Adrenal gland (tissue), 12 donors: ENCODE results near the gene PRRC2B. TPM values are rescaled to one million over a fixed set of nuclear protein-coding genes. Genes with fewer than 3 reads are reported as not detected.

ENCODE experiments used
- DNase-seq, 7 donors: peaks; one replicate each; pipeline ENCODE4 v3.0.0-alpha.2; 2019 to 2020
- H3K27ac ChIP-seq, 5 donors: fragments of 200-600 bp; sonication (generic) in 4 of 5; 1 replicate in 3 of 5; 2 replicates in 2 of 5; pipeline versions ENCODE4 v1.5.1 to v1.8.0; 2016 to 2020; ENCODE audit warnings: mild to moderate bottlenecking in 1 of 5
- H3K27me3 ChIP-seq: fragments of 200-600 bp; 2 replicates; pipeline ENCODE4 v1.8.0; 2021
- H3K36me3 ChIP-seq, 2 donors: fragments of 200-600 bp; replicated peaks in 1 of 2; 1 replicate in 1 of 2; 2 replicates in 1 of 2; pipeline versions ENCODE4 v1.5.1 to v1.8.0; 2018 to 2022
- H3K4me1 ChIP-seq, 2 donors: fragments of 200-600 bp; replicated peaks in 1 of 2; 1 replicate in 1 of 2; 2 replicates in 1 of 2; pipeline versions ENCODE4 v1.5.1 to v1.8.0; 2018 to 2021
- H3K4me3 ChIP-seq, 4 donors: fragments of 200-600 bp; sonication (generic) in 3 of 4; one replicate each; pipeline ENCODE4 v1.5.1; 2016 to 2018
- H3K9me3 ChIP-seq, 3 donors: fragments of 200-600 bp; sonication (generic) in 1 of 3; replicated peaks in 1 of 3; 1 replicate in 2 of 3; 2 replicates in 1 of 3; pipeline versions ENCODE4 v1.5.1 to v1.8.0; 2016 to 2021
- CTCF ChIP-seq, 6 experiments: fragments of 450-650 bp in 4 of 6; fragments of 200-600 bp in 2 of 6; sonication (generic) in 1 of 6; IDR thresholded peaks; 1 replicate in 5 of 6; 2 replicates in 1 of 6; pipeline versions ENCODE4 v1.5.1 to v1.8.0; 2016 to 2021; ENCODE audit warnings: antibody characterized with exemption in 6 of 6, mild to moderate bottlenecking in 2 of 6, moderate library complexity in 1 of 6
- POLR2A ChIP-seq, 2 donors: fragments of 450-650 bp; IDR thresholded peaks; one replicate each; pipeline ENCODE4 v1.6.1; 2017; ENCODE audit warnings: antibody characterized with exemption in 2 of 2, mild to moderate bottlenecking in 2 of 2, moderate library complexity in 1 of 2
- WGBS, 4 donors: extraction: QIAGEN DNeasy Blood & Tissue Kit in 2 of 4; methylation state at CpG; one replicate each; pipeline versions ENCODE4 v1.1.5 to v1.1.7; 2013 to 2017; 5-methylcytosine and 5-hydroxymethylcytosine counted together
- intact Hi-C, 2 donors: fragments of 100-400 bp; cut with DNase I; formaldehyde crosslinking; loops; one replicate each; pipeline versions ENCODE4 v1.14.1 to v1.15.0; 2022 to 2023
- polyA plus RNA-seq, 3 donors: library from polyadenylated mRNA; stranded (reverse); fragments of 200-250 nt in 2 of 3; fragments of 350-450 nt in 1 of 3; fragmentation: Illumina TruSeq in 1 of 3; extraction: RNeasy Lipid Tissue Mini Kit (QIAGEN cat#74804) in 1 of 3; gene quantifications; one replicate each; pipeline ENCODE4 v1.2.3, GENCODE V29; 2013 to 2014
- total RNA-seq, 9 donors: library from RNA; depleted of rRNA in 4 of 9; stranded (reverse); fragments of >200 nt in 4 of 9; fragments of 120-200 nt in 1 of 9; fragmentation: NEBNext Ultra II Directional in 1 of 9; extraction: Animal tissue kit (Norgen Biotek cat#: 25700) in 1 of 9; gene quantifications; one replicate each; pipeline versions ENCODE4 v1.1.0 to v1.2.4, GENCODE V29; 2013 to 2023
- donor health status: healthy with polysubstance abuse.
- donor health status: Bipolar disorder and iron deficiency.
- donor health status: DM: yes; HTN: yes; CAD: no.
- donor health status: DM: no; HTN: no; CAD: no.
- donor health status: DM: no; HTN: no; CAD: no.
- donor health status: DM: yes; HTN: yes; CAD: no.

The PRRC2B gene
- total and polyA plus RNA-seq, 12 donors = 42.3 to 255 (median 145) TPM

GRCh38 chr9:131406563-131407436 is 12.9 kb downstream of the PRRC2B start:
- no peaks in the 10 kb centered on the region for H3K27me3 ChIP-seq
- no peak overlapping the region for H3K4me3 ChIP-seq
- intact Hi-C loops = loop anchor here in 1 of 2 donors (10.0 kb wide), 1 partner anchor 758 kb away; the partner anchor contains the start of gene NTNG2
- peak overlapping the region; percentile 33 to 93 (median 63) for H3K27ac ChIP-seq
- no peak for DNase-seq
- 28 to 34% (median 30%) methylated on average over 9 of the region's 9 CpGs for WGBS, 4 donors
- H3K4me1 ChIP-seq = peaks cover 83 to 97% of the 10 kb centered on the region in 2 donors
- TF ChIP-seq CTCF (IDR thresholded peaks at IDR 0.05) = no peak
- TF ChIP-seq POLR2A (IDR thresholded peaks at IDR 0.05) = no peak
- H3K9me3 ChIP-seq = no peaks in the 10 kb centered on the region
- H3K36me3 ChIP-seq = no peaks in the 10 kb centered on the region

- peak in 5 of 6 experiments; percentile 18 to 55 (median 46) for TF ChIP-seq CTCF (IDR thresholded peaks at IDR 0.05)
- TF ChIP-seq POLR2A (IDR thresholded peaks at IDR 0.05) = peak in 1 of 2 donors; percentile 13
- H3K4me1 ChIP-seq = peaks cover 73 to 97% of the 10 kb centered on the region in 2 donors
- H3K27me3 ChIP-seq = no peaks in the 10 kb centered on the region
- no peak overlapping the region for H3K4me3 ChIP-seq
- peak in 5 of 7 donors; percentile 48 to 80 (median 56) for DNase-seq
- peak overlapping the region; percentile 33 to 93 (median 63) for H3K27ac ChIP-seq
- WGBS, 4 donors = 12 to 20% (median 15%) methylated on average over 12 to 13 of the region's 13 CpGs
- intact Hi-C loops = loop anchor here in 1 of 2 donors (10.0 kb wide), 1 partner anchor 757 kb away; the partner anchor contains the start of gene NTNG2
- no peaks in the 10 kb centered on the region for H3K9me3 ChIP-seq
- no peaks in the 10 kb centered on the region for H3K36me3 ChIP-seq
Observed at GRCh38 chr9:131407717-131408195, 13.9 kb downstream of the PRRC2B start.

- H3K36me3 ChIP-seq = no peaks in the 10 kb centered on the region
- peak overlapping the region in 2 of 5 donors; percentile 54 to 68 for H3K27ac ChIP-seq
- no peaks in the 10 kb centered on the region for H3K9me3 ChIP-seq
- H3K4me3 ChIP-seq = no peak overlapping the region
- WGBS, 4 donors = 54 to 67% (median 63%) methylated on average over 5 to 7 of the region's 7 CpGs
- intact Hi-C loops = loop anchor here in 1 of 2 donors (10.0 kb wide), 1 partner anchor 755 kb away; the partner anchor contains the start of gene NTNG2
- H3K4me1 ChIP-seq = peaks cover 65 to 90% of the 10 kb centered on the region in 2 donors
- no peak for TF ChIP-seq POLR2A (IDR thresholded peaks at IDR 0.05)
- no peak for TF ChIP-seq CTCF (IDR thresholded peaks at IDR 0.05)
- H3K27me3 ChIP-seq = no peaks in the 10 kb centered on the region
- no peak for DNase-seq
Observed at GRCh38 chr9:131409458-131409992, 15.6 kb downstream of the PRRC2B start.

DNA sequence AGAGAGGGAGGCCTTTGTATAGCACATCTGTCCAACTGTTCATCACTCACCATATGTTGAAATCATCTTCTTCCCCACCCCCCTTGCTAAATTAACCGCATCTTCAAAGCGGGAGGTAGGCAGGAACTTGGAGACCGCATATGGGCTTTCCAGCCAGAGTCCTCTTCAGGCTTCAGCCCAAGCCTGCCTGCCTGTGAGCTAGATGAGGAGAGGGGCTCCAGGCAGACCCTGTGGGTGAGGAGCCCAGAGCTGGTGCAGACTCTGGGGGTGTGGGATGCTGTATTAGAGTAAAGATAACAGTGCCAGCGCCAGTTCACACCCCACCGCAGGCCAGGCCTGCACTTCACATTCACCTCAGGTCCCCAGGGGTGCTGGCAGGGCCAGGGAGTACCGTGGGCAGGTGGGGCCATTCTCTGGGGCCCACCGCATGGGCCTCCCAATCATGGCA is 16.2 kb downstream of the PRRC2B start:
- Histone ChIP-seq H3K36me3 (no peaks in the 10 kb centered on the region), H3K9me3 (no peaks in the 10 kb centered on the region), H3K27ac (peak overlapping the region in 2 of 5 donors; percentile 35 to 68), H3K4me3 (no peak overlapping the region), H3K4me1 (peaks cover 59 to 86% of the 10 kb centered on the region in 2 donors), H3K27me3 (no peaks in the 10 kb centered on the region)
- WGBS, 4 donors = 46 to 63% (median 56%) methylated on average over 3 to 7 of the region's 7 CpGs
- intact Hi-C loops = no loop called here
- no peak for TF ChIP-seq POLR2A (IDR thresholded peaks at IDR 0.05)
- no peak for TF ChIP-seq CTCF (IDR thresholded peaks at IDR 0.05)
- no peak for DNase-seq
